Measurements from ENCODE around the gene ZNF638. TPM values are rescaled to one million over a fixed set of nuclear protein-coding genes. Genes with fewer than 3 reads are reported as not detected.

ZNF638 gene
- total and polyA plus RNA-seq, 2 of the 8 experiments (the other 6 are each of a cell fraction or from before 2014, with no cell fraction given) = 45.3 to 143 TPM

DNA sequence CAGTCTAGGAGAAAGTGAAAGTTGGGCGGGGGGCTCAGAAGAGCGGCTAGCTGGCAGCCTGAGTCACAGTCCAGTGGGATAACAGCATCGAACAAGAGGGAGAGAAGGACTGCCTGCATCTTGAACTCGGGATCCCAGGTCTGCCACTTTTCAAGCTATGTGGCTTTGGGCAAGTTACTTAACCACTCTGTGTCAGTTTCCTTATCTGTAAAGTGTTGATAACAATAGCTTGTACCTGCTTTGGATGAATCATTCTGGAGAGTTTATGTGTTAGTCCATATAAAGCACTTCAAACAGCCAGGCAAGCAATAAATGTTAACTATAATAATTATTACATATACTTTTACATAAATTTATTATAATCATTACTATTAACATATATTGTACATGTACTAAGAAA is 126.3 kb downstream of the ZNF638 start:
- H2BK5ac ChIP-seq (ENCODE audit: low read depth, low read length) = no peak overlapping the region
- 93% methylated on average over 4 of the region's 4 CpGs; no CpG with 5 or more reads in 1 of the 2 experiments for WGBS, 2 experiments (ENCODE audit: extremely low coverage in 1 of 2, insufficient coverage in 1 of 2, insufficient read length in 1 of 2, insufficient replicate concordance in 2 of 2, low coverage in 1 of 2, low lambda C conversion rate in 2 of 2, missing lambda C conversion rate in 1 of 2)
- H3K27ac ChIP-seq (ENCODE audit: low read depth, low read length) = no peak overlapping the region
- no peak overlapping the region for H3K14ac ChIP-seq (ENCODE audit: insufficient read length)
- no peaks in the 10 kb centered on the region for H3K36me3 ChIP-seq (ENCODE audit: control insufficient read depth in 2 of 4, insufficient read depth in 4 of 4, low read length in 3 of 4)
- no peaks in the 10 kb centered on the region; the same call in 1 of the 2 replicates for H3K79me1 ChIP-seq (ENCODE audit: low read depth, low read length)
- H3K56ac ChIP-seq (replicated peaks; ENCODE audit: insufficient read length, low read depth, low read length) = no peak overlapping the region
- H3K4me2 ChIP-seq (ENCODE audit: insufficient read depth in 1 of 2, low read depth in 2 of 2, low read length in 2 of 2) = no peak overlapping the region
- no peak overlapping the region for H2BK15ac ChIP-seq (ENCODE audit: low read length)
- POLR2A ChIA-PET (ENCODE audit: partially characterized antibody) = no interaction called here
- 0 out of 2 replicates have a peak overlapping the region, but pooled peaks have one; percentile 35 for H2BK12ac ChIP-seq (ENCODE audit: low read depth, low read length)
- no peak overlapping the region for H3K9ac ChIP-seq (replicated peaks in 1 of 4; ENCODE audit: extremely low read depth in 1 of 4, low read depth in 3 of 4, low read length in 3 of 4)
- no peak overlapping the region for H4K8ac ChIP-seq (ENCODE audit: extremely low read depth, insufficient read depth, low read length)
- H3K79me2 ChIP-seq (ENCODE audit: control insufficient read depth in 1 of 2, insufficient read depth in 2 of 2, low read length in 2 of 2) = no peaks in the 10 kb centered on the region
- peaks cover under 1 to 4% of the 10 kb centered on the region in 2 experiments for H4K20me1 ChIP-seq (replicated peaks in 1 of 2; ENCODE audit: control insufficient read depth in 1 of 2, insufficient read depth in 2 of 2, low read length in 2 of 2)
- CTCF ChIA-PET (ENCODE audit: partially characterized antibody) = interaction anchor here (0.6 to 21.6 kb wide), 4 partner anchors 10 to 51 kb away, joined by 3 to 211 read pairs (median 25); no protein-coding TSS in a partner anchor
- H4K5ac ChIP-seq (ENCODE audit: insufficient read length, low read depth, low read length) = no peak overlapping the region
- H2BK120ac ChIP-seq (replicated peaks; ENCODE audit: low read depth, low read length) = no peak overlapping the region
- peaks cover 6% of the 10 kb centered on the region; the same call in 1 of the 2 replicates for H3K23me2 ChIP-seq (ENCODE audit: low read depth, low read length)
- H3K23ac ChIP-seq (ENCODE audit: insufficient read length) = no peak overlapping the region
- no peaks in the 10 kb centered on the region for H3K9me3 ChIP-seq (ENCODE audit: insufficient read depth in 2 of 2, low read depth in 1 of 2, low read length in 1 of 2)
- DNase-seq (ENCODE audit: low read depth in 1 of 2, low spot score in 2 of 2) (no peak), FAIRE-seq (no peak)
- no peak for TF ChIP-seq RXRA (IDR thresholded peaks at IDR 0.05; ENCODE audit: insufficient read depth, low read depth, low read length)
- H2BK20ac ChIP-seq (ENCODE audit: low read length) = no peak overlapping the region
- no peak overlapping the region for H2AFZ ChIP-seq (ENCODE audit: low read length)
- H3K4me3 ChIP-seq (ENCODE audit: extremely low read depth in 1 of 4, insufficient read depth in 2 of 4, low read depth in 3 of 4, low read length in 4 of 4) = no peak overlapping the region
- no peak overlapping the region for H4K91ac ChIP-seq (replicated peaks; ENCODE audit: insufficient read length, low read length)
- H3K27me3 ChIP-seq (replicated peaks in 1 of 4; ENCODE audit: control insufficient read depth in 3 of 4, extremely low read depth in 1 of 4, insufficient read depth in 3 of 4, low read length in 3 of 4) = peaks cover 5 to 59% (median 47%) of the 10 kb centered on the region in 4 experiments
- no peak overlapping the region for H3K18ac ChIP-seq (ENCODE audit: extremely low read depth, low read length)
- H3K4ac ChIP-seq (replicated peaks; ENCODE audit: insufficient read length, low read depth, low read length) = no peak overlapping the region
- H3K4me1 ChIP-seq (replicated peaks in 1 of 4; ENCODE audit: control insufficient read depth in 3 of 4, insufficient read depth in 4 of 4, low read length in 3 of 4) = peaks cover 20 to 41% (median 31%) of the 10 kb centered on the region in 4 experiments
- H2AK5ac ChIP-seq (ENCODE audit: low read depth, low read length) = peak overlapping the region; percentile 75; the same call in 1 of the 2 replicates

Measured in H1 (cell line).